Ovary (tissue), 3 donors: ENCODE results near the gene CCDC175.

ENCODE experiments used
- EP300 ChIP-seq: sonication (generic); formaldehyde crosslinking; IDR thresholded peaks from one replicate; pipeline ENCODE4 v1.6.1; 2017; ENCODE audit warnings: antibody characterized with exemption
- POLR2A ChIP-seq: fragments of 450-650 bp; IDR thresholded peaks from one replicate; pipeline ENCODE4 v1.6.1; 2017; ENCODE audit warnings: antibody characterized with exemption, mild to moderate bottlenecking, moderate library complexity
- TF ChIP-seq, protein P1 (sequence below), 3 donors: fragments of 450-650 bp in 2 of 3; fragments of 200-600 bp in 1 of 3; IDR thresholded peaks; one replicate each; pipeline versions ENCODE4 v1.5.1 to v1.8.0; 2016 to 2022; ENCODE audit warnings: antibody characterized with exemption in 3 of 3, mild to moderate bottlenecking in 1 of 3
- donor health status: DM: no; HTN: no; CAD: no.

DNA sequence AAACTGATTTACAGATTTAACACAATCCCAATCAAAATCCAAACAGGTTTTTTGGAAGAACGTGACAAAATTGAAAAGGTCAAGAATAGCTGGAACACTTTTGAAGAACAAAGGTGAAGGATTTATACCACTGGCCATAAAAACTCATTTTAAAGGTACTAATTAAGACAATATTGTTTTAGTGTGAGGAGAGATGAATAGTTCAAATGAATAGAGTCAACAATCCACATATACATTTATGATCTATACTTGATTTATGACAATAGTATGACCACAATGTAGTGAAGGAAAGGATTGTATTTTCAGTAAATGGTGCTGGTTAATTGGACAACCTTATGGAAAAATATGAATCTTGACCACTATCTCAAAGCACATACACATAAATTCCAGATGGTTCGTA, 29.3 kb downstream of the CCDC175 start:
- TF ChIP-seq, protein P1, sequence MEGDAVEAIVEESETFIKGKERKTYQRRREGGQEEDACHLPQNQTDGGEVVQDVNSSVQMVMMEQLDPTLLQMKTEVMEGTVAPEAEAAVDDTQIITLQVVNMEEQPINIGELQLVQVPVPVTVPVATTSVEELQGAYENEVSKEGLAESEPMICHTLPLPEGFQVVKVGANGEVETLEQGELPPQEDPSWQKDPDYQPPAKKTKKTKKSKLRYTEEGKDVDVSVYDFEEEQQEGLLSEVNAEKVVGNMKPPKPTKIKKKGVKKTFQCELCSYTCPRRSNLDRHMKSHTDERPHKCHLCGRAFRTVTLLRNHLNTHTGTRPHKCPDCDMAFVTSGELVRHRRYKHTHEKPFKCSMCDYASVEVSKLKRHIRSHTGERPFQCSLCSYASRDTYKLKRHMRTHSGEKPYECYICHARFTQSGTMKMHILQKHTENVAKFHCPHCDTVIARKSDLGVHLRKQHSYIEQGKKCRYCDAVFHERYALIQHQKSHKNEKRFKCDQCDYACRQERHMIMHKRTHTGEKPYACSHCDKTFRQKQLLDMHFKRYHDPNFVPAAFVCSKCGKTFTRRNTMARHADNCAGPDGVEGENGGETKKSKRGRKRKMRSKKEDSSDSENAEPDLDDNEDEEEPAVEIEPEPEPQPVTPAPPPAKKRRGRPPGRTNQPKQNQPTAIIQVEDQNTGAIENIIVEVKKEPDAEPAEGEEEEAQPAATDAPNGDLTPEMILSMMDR (IDR thresholded peaks at IDR 0.05) = no peak
- TF ChIP-seq POLR2A (no peak), EP300 (no peak)
